Left lung (tissue), 10 donors: Measurements from ENCODE around the gene ANGPTL1. TPM values are rescaled to one million over a fixed set of nuclear protein-coding genes. Genes with fewer than 3 reads are reported as not detected.

Experiments
- ATAC-seq: fragments of 200-7000 bp; cut with Tn5 transposase; one replicate; pipeline ENCODE4 v1.9.1; 2020; ENCODE audit warnings: moderate library complexity
- DNase-seq, 4 donors: peaks; one replicate each; pipeline ENCODE4 v3.0.0-alpha.2; 2013 to 2020
- H3K27ac ChIP-seq, 2 donors: fragments of 200-600 bp; sonication (generic) in 1 of 2; one replicate each; pipeline versions ENCODE4 v1.5.0 to v1.8.0; 2020 to 2021
- H3K27me3 ChIP-seq, 2 donors: fragments of 200-600 bp; sonication (generic) in 1 of 2; one replicate each; pipeline versions ENCODE4 v1.5.0 to v1.8.0; 2020 to 2021
- H3K36me3 ChIP-seq, 2 donors: fragments of 200-600 bp; sonication (generic) in 1 of 2; one replicate each; pipeline versions ENCODE4 v1.5.0 to v1.8.0; 2020 to 2021
- H3K4me1 ChIP-seq, 2 donors: fragments of 200-600 bp; one replicate each; pipeline ENCODE4 v1.8.0; 2021
- H3K4me3 ChIP-seq, 2 donors: fragments of 200-600 bp; sonication (generic) in 1 of 2; one replicate each; pipeline versions ENCODE4 v1.5.0 to v1.8.0; 2020 to 2021; ENCODE audit warnings: mild to moderate bottlenecking in 1 of 2
- H3K9me3 ChIP-seq, 2 donors: fragments of 200-600 bp; sonication (generic) in 1 of 2; one replicate each; pipeline versions ENCODE4 v1.5.0 to v1.8.0; 2020 to 2021
- intact Hi-C, 2 donors: fragments of 100-400 bp; cut with DNase I; formaldehyde crosslinking; loops; one replicate each; pipeline versions ENCODE4 v1.11.2 to v1.14.2; 2022
- polyA plus RNA-seq, 6 donors: library from polyadenylated mRNA; unstranded; fragments of 120-200 nt; gene quantifications; one replicate each; pipeline ENCODE4 v1.2.1, GENCODE V29; 2013; ENCODE audit not compliant: insufficient read length in 6 of 6
- total RNA-seq, 2 donors: library from RNA; stranded (reverse); fragmentation: NEBNext Ultra II Directional; extraction: Animal tissue kit (Norgen Biotek cat#: 25700); gene quantifications; one replicate each; pipeline ENCODE4 v1.2.1, GENCODE V29; 2021
- TF ChIP-seq, protein P1 (sequence below), 2 donors: fragments of 200-600 bp; sonication (generic) in 1 of 2; IDR thresholded peaks; one replicate each; pipeline versions ENCODE4 v1.5.0 to v1.8.0; 2021; ENCODE audit warnings: antibody characterized with exemption in 2 of 2
- donor health status: DM: no; HTN: yes; CAD: no.
- donor health status: DM: no; HTN: no; CAD: no.

Gene ANGPTL1
- total and polyA plus RNA-seq, 8 donors = 8.4 to 19.2 (median 10.4) TPM

- TF ChIP-seq, protein P1, sequence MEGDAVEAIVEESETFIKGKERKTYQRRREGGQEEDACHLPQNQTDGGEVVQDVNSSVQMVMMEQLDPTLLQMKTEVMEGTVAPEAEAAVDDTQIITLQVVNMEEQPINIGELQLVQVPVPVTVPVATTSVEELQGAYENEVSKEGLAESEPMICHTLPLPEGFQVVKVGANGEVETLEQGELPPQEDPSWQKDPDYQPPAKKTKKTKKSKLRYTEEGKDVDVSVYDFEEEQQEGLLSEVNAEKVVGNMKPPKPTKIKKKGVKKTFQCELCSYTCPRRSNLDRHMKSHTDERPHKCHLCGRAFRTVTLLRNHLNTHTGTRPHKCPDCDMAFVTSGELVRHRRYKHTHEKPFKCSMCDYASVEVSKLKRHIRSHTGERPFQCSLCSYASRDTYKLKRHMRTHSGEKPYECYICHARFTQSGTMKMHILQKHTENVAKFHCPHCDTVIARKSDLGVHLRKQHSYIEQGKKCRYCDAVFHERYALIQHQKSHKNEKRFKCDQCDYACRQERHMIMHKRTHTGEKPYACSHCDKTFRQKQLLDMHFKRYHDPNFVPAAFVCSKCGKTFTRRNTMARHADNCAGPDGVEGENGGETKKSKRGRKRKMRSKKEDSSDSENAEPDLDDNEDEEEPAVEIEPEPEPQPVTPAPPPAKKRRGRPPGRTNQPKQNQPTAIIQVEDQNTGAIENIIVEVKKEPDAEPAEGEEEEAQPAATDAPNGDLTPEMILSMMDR (IDR thresholded peaks at IDR 0.05) = no peak
- no peaks in the 10 kb centered on the region for H3K27me3 ChIP-seq
- no peak overlapping the region for H3K4me3 ChIP-seq
- no peak overlapping the region for H3K27ac ChIP-seq
- DNase-seq (no peak), ATAC-seq (no peak)
- H3K9me3 ChIP-seq = no peaks in the 10 kb centered on the region
- no peaks in the 10 kb centered on the region for H3K4me1 ChIP-seq
- no peaks in the 10 kb centered on the region for H3K36me3 ChIP-seq
- intact Hi-C loops = no loop called here
Observed at GRCh38 chr1:178818416-178818815, 52.5 kb downstream of the ANGPTL1 start.

- H3K4me3 ChIP-seq = no peak overlapping the region
- no peak for DNase-seq
Observed at GRCh38 chr1:178810585-178810984, 60.3 kb downstream of the ANGPTL1 start.

GRCh38 chr1:178808529-178808928 is 62.3 kb downstream of the ANGPTL1 start:
- H3K9me3 ChIP-seq = no peaks in the 10 kb centered on the region
- H3K36me3 ChIP-seq = peaks cover 0 to 6% of the 10 kb centered on the region in 2 donors
- DNase-seq = no peak
- H3K4me1 ChIP-seq = no peaks in the 10 kb centered on the region
- TF ChIP-seq, protein P1 (IDR thresholded peaks at IDR 0.05) = no peak
- no peak overlapping the region for H3K27ac ChIP-seq
- intact Hi-C loops = no loop called here
- no peak overlapping the region for H3K4me3 ChIP-seq
- ATAC-seq = no peak
- no peaks in the 10 kb centered on the region for H3K27me3 ChIP-seq

More at GRCh38 chr1:178810585-178810984, 60.3 kb downstream of the ANGPTL1 start:
- Histone ChIP-seq H3K4me1 (no peaks in the 10 kb centered on the region), H3K27me3 (no peaks in the 10 kb centered on the region), H3K9me3 (no peaks in the 10 kb centered on the region), H3K27ac (no peak overlapping the region), H3K36me3 (peaks cover 0 to 6% of the 10 kb centered on the region in 2 donors)
- TF ChIP-seq, protein P1 (IDR thresholded peaks at IDR 0.05) = no peak
- intact Hi-C loops = loop anchor here in 1 of 2 donors (5.0 kb wide), 1 partner anchor 192 kb away; no protein-coding TSS in a partner anchor
- no peak for ATAC-seq

DNA sequence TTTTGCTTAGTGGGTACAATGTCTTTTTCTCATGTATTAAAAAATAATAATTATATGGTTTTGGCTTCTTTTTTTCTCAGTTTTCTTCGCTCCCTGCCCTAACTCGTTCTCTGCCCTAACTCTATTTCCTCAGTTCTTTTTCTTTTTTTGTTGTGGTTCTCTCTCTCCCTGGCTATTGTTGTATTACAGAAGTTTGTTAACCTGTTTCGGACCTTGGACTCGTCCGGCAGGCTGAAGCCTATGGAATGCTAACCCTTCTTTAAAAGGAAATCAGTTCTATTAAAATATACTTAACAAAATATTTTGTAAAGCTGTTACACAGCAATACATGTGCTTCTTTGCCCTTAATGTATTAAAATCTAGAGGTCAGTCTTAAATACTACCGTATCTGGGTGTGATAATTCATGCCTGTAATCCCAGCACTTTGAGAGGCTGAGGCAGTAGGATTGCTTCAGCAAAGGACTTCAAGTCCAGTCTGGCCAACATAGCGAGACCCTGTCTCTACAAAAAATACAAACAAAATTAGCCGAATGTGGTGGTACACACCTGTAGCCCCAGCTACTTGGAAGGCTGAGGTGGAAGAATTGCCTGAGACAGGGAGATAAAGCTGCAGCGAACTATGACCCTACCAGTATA is 64.1 kb downstream of the ANGPTL1 start:
- Histone ChIP-seq H3K4me1 (no peaks in the 10 kb centered on the region), H3K36me3 (peaks cover 0 to 6% of the 10 kb centered on the region in 2 donors), H3K27me3 (no peaks in the 10 kb centered on the region), H3K9me3 (no peaks in the 10 kb centered on the region), H3K27ac (no peak overlapping the region), H3K4me3 (no peak overlapping the region)
- intact Hi-C loops = no loop called here
- no peak for ATAC-seq
- DNase-seq = no peak
- TF ChIP-seq, protein P1 (IDR thresholded peaks at IDR 0.05) = no peak

DNA sequence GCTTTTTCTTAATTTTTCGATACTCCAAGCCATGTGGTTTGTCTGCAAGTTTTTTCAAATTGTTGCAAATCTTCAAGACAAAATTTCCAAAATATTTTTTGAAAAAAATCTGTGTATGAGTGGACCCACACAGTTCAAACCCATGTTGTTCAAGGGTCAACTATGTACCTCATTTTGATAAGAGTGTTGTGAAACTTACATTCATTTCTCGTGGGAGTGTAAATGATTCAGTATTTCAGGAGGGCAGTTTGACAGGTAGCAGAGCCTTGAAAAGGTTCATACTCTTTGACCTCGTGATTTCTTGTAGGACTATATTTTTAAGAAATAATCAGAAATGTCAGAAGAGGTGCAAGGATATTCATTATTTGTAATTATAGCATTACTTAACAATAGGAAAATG is 68.0 kb downstream of the ANGPTL1 start:
- no peaks in the 10 kb centered on the region for H3K4me1 ChIP-seq
- TF ChIP-seq, protein P1 (IDR thresholded peaks at IDR 0.05) = no peak
- no peak overlapping the region for H3K4me3 ChIP-seq
- peaks cover 0 to 6% of the 10 kb centered on the region in 2 donors for H3K36me3 ChIP-seq
- intact Hi-C loops = no loop called here
- H3K9me3 ChIP-seq = peaks cover 0 to 7% of the 10 kb centered on the region in 2 donors
- ATAC-seq (no peak), DNase-seq (no peak)
- H3K27me3 ChIP-seq = no peaks in the 10 kb centered on the region
- no peak overlapping the region for H3K27ac ChIP-seq

Other genes starting within 250 kb of the ANGPTL1 start
- 10 to 100 TPM in 1 of 2 donors, 1 to 10 TPM in 1; 9.0 to 10.5 TPM for gene RALGPS2, start 145.8 kb downstream of the ANGPTL1 start, total RNA-seq
- 10 to 100 TPM; 18.1 to 24.5 (median 21.2) TPM for gene RALGPS2, start 145.8 kb downstream of the ANGPTL1 start, polyA plus RNA-seq
- gene FAM20B, start 154.8 kb upstream of the ANGPTL1 start, total RNA-seq = 10 to 100 TPM; 36.4 to 37.2 TPM
- gene FAM20B, start 154.8 kb upstream of the ANGPTL1 start, polyA plus RNA-seq = 10 to 100 TPM; 32.8 to 36.4 (median 34.9) TPM
- 10 to 100 TPM; 23.6 to 30.0 TPM for gene TOR3A, start 211.0 kb upstream of the ANGPTL1 start, total RNA-seq
- 10 to 100 TPM; 22.1 to 29.6 (median 24.2) TPM for gene TOR3A, start 211.0 kb upstream of the ANGPTL1 start, polyA plus RNA-seq